ENCODE data around the gene OTOP1.
"Not testable (repeated sequence)": the region's sequence is repeated elsewhere in the genome, so short reads cannot be mapped to it uniquely, and the experiment has no call there.

The OTOP1 gene

GRCh38 chr4:4160956-4161665 is 65.6 kb downstream of the OTOP1 start:
- not testable (repeated sequence) for DNase-seq

DNA sequence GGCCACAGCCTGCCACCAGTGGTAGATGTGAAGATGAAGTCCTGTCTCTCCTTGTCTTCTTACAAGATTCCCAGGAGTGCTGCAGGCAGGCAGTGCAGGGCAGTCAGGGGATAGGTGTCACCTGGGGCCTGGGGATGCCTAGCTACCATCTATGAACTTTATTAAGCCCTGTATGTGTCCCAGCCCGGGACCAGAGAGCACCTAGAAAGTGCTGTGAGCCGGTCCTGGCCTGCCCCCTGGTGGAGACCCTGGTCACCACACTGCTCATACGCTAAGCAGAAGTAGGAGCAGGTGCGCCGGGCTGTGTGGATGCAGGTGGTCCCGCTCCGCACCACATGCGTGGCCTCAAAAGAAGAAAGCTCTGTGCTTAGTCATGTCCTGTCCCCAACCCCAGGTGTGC is 81.1 kb downstream of the OTOP1 start:
- DNase-seq: peak in 2 of 3 experiments; percentile 13 to 17

GRCh38 chr4:4143376-4143775 is 83.4 kb downstream of the OTOP1 start:
- DNase-seq: not testable (repeated sequence)

DNA sequence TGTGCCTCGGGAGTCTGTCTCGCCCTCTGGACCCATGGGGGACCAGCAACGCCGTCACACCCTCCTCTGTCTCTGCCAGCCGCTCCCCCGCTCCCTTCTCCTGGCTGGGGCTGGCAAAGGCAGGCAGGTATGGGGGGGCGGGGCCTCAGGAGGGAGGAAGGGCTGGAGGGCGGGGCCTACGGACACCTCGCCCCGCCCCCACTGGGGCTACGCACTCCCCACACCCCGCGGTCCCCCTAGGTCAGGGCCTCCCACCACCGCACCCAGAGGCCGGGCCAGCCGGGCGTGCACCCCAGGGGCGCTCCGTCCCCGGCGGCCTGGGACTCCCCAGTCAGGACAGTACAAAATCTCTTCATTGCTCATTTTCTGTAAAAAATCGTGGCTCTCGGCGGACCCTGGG is 84.0 kb downstream of the OTOP1 start:
- DNase-seq: peak in 1 of 3 experiments; percentile 8

- DNase-seq: not testable (repeated sequence)
Observed at GRCh38 chr4:4141186-4141585, 85.5 kb downstream of the OTOP1 start.

All from NCI-H1417 (cell line).